HUES48 (cell line): Measurements from ENCODE around the gene AMOTL2.

Experiments
- H3K27ac ChIP-seq: one replicate; pipeline ENCODE4 v1.7.0; 2013; ENCODE audit warnings: low read depth, low read length, inconsistent platforms
- H3K27me3 ChIP-seq: 2 replicates; pipeline ENCODE4 v1.6.1; 2013; ENCODE audit warnings: mild to moderate bottlenecking, low read length; ENCODE audit not compliant: control insufficient read depth, insufficient read depth
- H3K36me3 ChIP-seq: 2 replicates; pipeline ENCODE4 v1.6.1; 2013; ENCODE audit warnings: low read length; ENCODE audit not compliant: control insufficient read depth, insufficient read depth
- H3K4me1 ChIP-seq: 2 replicates; pipeline ENCODE4 v1.6.1; 2013; ENCODE audit warnings: mild to moderate bottlenecking, low read length; ENCODE audit not compliant: control insufficient read depth, insufficient read depth
- H3K4me3 ChIP-seq: 2 replicates; pipeline ENCODE4 v1.5.1; 2013; ENCODE audit warnings: mild to moderate bottlenecking, low read depth, low read length
- H3K9ac ChIP-seq: 2 replicates; pipeline ENCODE4 v1.6.1; 2013; ENCODE audit warnings: mild to moderate bottlenecking, low read depth, low read length, moderate library complexity
- H3K9me3 ChIP-seq: 2 replicates; pipeline ENCODE4 v1.6.1; 2013; ENCODE audit warnings: low read length; ENCODE audit not compliant: control insufficient read depth, insufficient read depth

The AMOTL2 gene

GRCh38 chr3:134357261-134357913, 16.9 kb downstream of the AMOTL2 start:
- no peak overlapping the region for H3K4me3 ChIP-seq
- H3K27me3 ChIP-seq = no peaks in the 10 kb centered on the region
- peaks cover 12% of the 10 kb centered on the region for H3K4me1 ChIP-seq
- H3K27ac ChIP-seq = peak overlapping the region; percentile 54
- H3K9ac ChIP-seq = no peak overlapping the region
- H3K9me3 ChIP-seq = no peaks in the 10 kb centered on the region
- H3K36me3 ChIP-seq = peaks cover 83% of the 10 kb centered on the region

GRCh38 chr3:134356411-134357040, 17.7 kb downstream of the AMOTL2 start:
- H3K27ac ChIP-seq = no peak overlapping the region
- no peak overlapping the region for H3K4me3 ChIP-seq
- no peaks in the 10 kb centered on the region for H3K9me3 ChIP-seq
- H3K9ac ChIP-seq = no peak overlapping the region
- no peaks in the 10 kb centered on the region for H3K27me3 ChIP-seq
- H3K36me3 ChIP-seq = peaks cover 75% of the 10 kb centered on the region
- H3K4me1 ChIP-seq = peaks cover 10% of the 10 kb centered on the region

- H3K27me3 ChIP-seq = no peaks in the 10 kb centered on the region
- H3K27ac ChIP-seq = no peak overlapping the region
- H3K4me1 ChIP-seq = peaks cover 18% of the 10 kb centered on the region
- H3K9me3 ChIP-seq = no peaks in the 10 kb centered on the region
- H3K36me3 ChIP-seq = peaks cover 65% of the 10 kb centered on the region
- H3K9ac ChIP-seq = no peak overlapping the region
- no peak overlapping the region for H3K4me3 ChIP-seq
These were observed 18.8 kb downstream of the AMOTL2 start for GRCh38 chr3:134355416-134355815.

GRCh38 chr3:134354612-134355251, 19.5 kb downstream of the AMOTL2 start:
- no peak overlapping the region for H3K9ac ChIP-seq
- peaks cover 58% of the 10 kb centered on the region for H3K36me3 ChIP-seq
- no peaks in the 10 kb centered on the region for H3K27me3 ChIP-seq
- H3K4me1 ChIP-seq = peaks cover 18% of the 10 kb centered on the region
- H3K4me3 ChIP-seq = no peak overlapping the region
- H3K27ac ChIP-seq = no peak overlapping the region
- no peaks in the 10 kb centered on the region for H3K9me3 ChIP-seq

- H3K4me1 ChIP-seq = peaks cover 18% of the 10 kb centered on the region
- H3K4me3 ChIP-seq = no peak overlapping the region
- no peak overlapping the region for H3K27ac ChIP-seq
- H3K9ac ChIP-seq = no peak overlapping the region
- peaks cover 51% of the 10 kb centered on the region for H3K36me3 ChIP-seq
- no peaks in the 10 kb centered on the region for H3K9me3 ChIP-seq
- no peaks in the 10 kb centered on the region for H3K27me3 ChIP-seq
These were observed 20.2 kb downstream of the AMOTL2 start for GRCh38 chr3:134353831-134354611.

GRCh38 chr3:134353171-134353825, 20.9 kb downstream of the AMOTL2 start:
- H3K4me3 ChIP-seq = no peak overlapping the region
- no peaks in the 10 kb centered on the region for H3K9me3 ChIP-seq
- H3K36me3 ChIP-seq = peaks cover 44% of the 10 kb centered on the region
- H3K9ac ChIP-seq = no peak overlapping the region
- no peak overlapping the region for H3K27ac ChIP-seq
- no peaks in the 10 kb centered on the region for H3K27me3 ChIP-seq
- H3K4me1 ChIP-seq = peaks cover 16% of the 10 kb centered on the region

- no peaks in the 10 kb centered on the region for H3K9me3 ChIP-seq
- no peak overlapping the region for H3K9ac ChIP-seq
- H3K4me3 ChIP-seq = no peak overlapping the region
- H3K36me3 ChIP-seq = peaks cover 33% of the 10 kb centered on the region
- peaks cover 8% of the 10 kb centered on the region; the same call in 1 of the 2 replicates for H3K4me1 ChIP-seq
- H3K27ac ChIP-seq = no peak overlapping the region
- no peaks in the 10 kb centered on the region for H3K27me3 ChIP-seq
These were observed 22.1 kb downstream of the AMOTL2 start for GRCh38 chr3:134352031-134352671.

- no peaks in the 10 kb centered on the region for H3K9me3 ChIP-seq
- peaks cover 25% of the 10 kb centered on the region for H3K36me3 ChIP-seq
- H3K9ac ChIP-seq = no peak overlapping the region
These were observed 22.8 kb downstream of the AMOTL2 start for GRCh38 chr3:134351427-134351826.

GRCh38 chr3:134350861-134351311, 23.4 kb downstream of the AMOTL2 start:
- Histone ChIP-seq H3K27ac (peak overlapping the region; percentile 11), H3K36me3 (peaks cover 20% of the 10 kb centered on the region), H3K27me3 (no peaks in the 10 kb centered on the region), H3K4me3 (no peak overlapping the region), H3K9ac (no peak overlapping the region), H3K9me3 (no peaks in the 10 kb centered on the region), H3K4me1 (peaks cover 8% of the 10 kb centered on the region; the same call in 1 of the 2 replicates)

More at GRCh38 chr3:134351427-134351826, 22.8 kb downstream of the AMOTL2 start:
- no peak overlapping the region for H3K4me3 ChIP-seq
- H3K4me1 ChIP-seq = peaks cover 8% of the 10 kb centered on the region; the same call in 1 of the 2 replicates
- H3K27me3 ChIP-seq = no peaks in the 10 kb centered on the region
- H3K27ac ChIP-seq = peak overlapping the region; percentile 11

- Histone ChIP-seq H3K4me1 (peaks cover 8% of the 10 kb centered on the region; the same call in 1 of the 2 replicates), H3K27ac (no peak overlapping the region), H3K27me3 (no peaks in the 10 kb centered on the region)
These were observed 24.0 kb downstream of the AMOTL2 start for GRCh38 chr3:134350266-134350665.

More at GRCh38 chr3:134350266-134350665, 24.0 kb downstream of the AMOTL2 start:
- no peaks in the 10 kb centered on the region for H3K9me3 ChIP-seq
- peaks cover 14% of the 10 kb centered on the region for H3K36me3 ChIP-seq
- H3K4me3 ChIP-seq = no peak overlapping the region
- H3K9ac ChIP-seq = no peak overlapping the region
